Mesenchymal stem cell (in vitro differentiated cells and primary cell): ENCODE data around the gene SRRM2.

Experiments used
- DNase-seq: peaks from one replicate; pipeline ENCODE4 v3.0.0-alpha.2; 2013
- H2AFZ ChIP-seq: one replicate; pipeline ENCODE4 v1.6.1; 2013; ENCODE audit warnings: low read depth, mild to moderate bottlenecking, control low read depth, inconsistent platforms, low read length, moderate library complexity
- H2AK5ac ChIP-seq: 2 replicates; pipeline ENCODE4 v1.6.1; 2013; ENCODE audit warnings: low read length, moderate library complexity, mild to moderate bottlenecking, inconsistent platforms; ENCODE audit not compliant: severe bottlenecking
- H2BK120ac ChIP-seq: one replicate; pipeline ENCODE4 v1.6.1; 2013; ENCODE audit warnings: low read depth, mild to moderate bottlenecking, inconsistent platforms, low read length, moderate library complexity
- H2BK12ac ChIP-seq, 2 experiments: one replicate each; pipeline ENCODE4 v1.6.1; 2013; ENCODE audit warnings: inconsistent platforms in 2 of 2, low read length in 2 of 2, mild to moderate bottlenecking in 2 of 2, moderate library complexity in 2 of 2, control low read depth in 1 of 2
- H2BK15ac ChIP-seq: one replicate; pipeline ENCODE4 v1.6.1; 2013; ENCODE audit warnings: mild to moderate bottlenecking, low read depth, inconsistent platforms; ENCODE audit not compliant: poor library complexity, severe bottlenecking
- H2BK5ac ChIP-seq: 2 replicates; pipeline ENCODE4 v1.6.1; 2013; ENCODE audit warnings: low read depth, mild to moderate bottlenecking, low read length, control low read depth, inconsistent platforms; ENCODE audit not compliant: poor library complexity, severe bottlenecking
- H3K14ac ChIP-seq, 2 experiments: one replicate each; pipeline ENCODE4 v1.6.1; 2013; ENCODE audit warnings: inconsistent platforms in 2 of 2, low read length in 2 of 2, control low read depth in 1 of 2, mild to moderate bottlenecking in 1 of 2, moderate library complexity in 1 of 2
- H3K18ac ChIP-seq, 2 experiments: one replicate each; pipeline ENCODE4 v1.6.1; 2013; ENCODE audit warnings: inconsistent platforms in 2 of 2, low read length in 2 of 2, control low read depth in 1 of 2, low read depth in 1 of 2, mild to moderate bottlenecking in 1 of 2
- H3K23ac ChIP-seq, 2 experiments: one replicate each; pipeline ENCODE4 v1.6.1; 2013; ENCODE audit warnings: inconsistent platforms in 2 of 2, low read length in 2 of 2, mild to moderate bottlenecking in 2 of 2, moderate library complexity in 2 of 2, control low read depth in 1 of 2
- H3K27ac ChIP-seq: 2 replicates; pipeline ENCODE4 v1.5.1; 2013; ENCODE audit warnings: mild to moderate bottlenecking, moderate library complexity, low read length, control low read depth, inconsistent platforms; ENCODE audit not compliant: poor library complexity, severe bottlenecking
- H3K27me3 ChIP-seq, 2 experiments: 2 replicates each; pipeline versions ENCODE4 v1.6.1 to v1.7.0; 2013; ENCODE audit warnings: low read length in 2 of 2, mild to moderate bottlenecking in 2 of 2, moderate library complexity in 2 of 2, control low read depth in 1 of 2, inconsistent platforms in 1 of 2; ENCODE audit not compliant: control insufficient read depth in 1 of 2, insufficient read depth in 1 of 2
- H3K36me3 ChIP-seq, 2 experiments: 2 replicates each; pipeline versions ENCODE4 v1.6.1 to v1.7.0; 2013; ENCODE audit warnings: low read length in 2 of 2, control low read depth in 1 of 2, inconsistent platforms in 1 of 2, low read depth in 1 of 2, mild to moderate bottlenecking in 1 of 2; ENCODE audit not compliant: insufficient read depth in 2 of 2, control insufficient read depth in 1 of 2
- H3K4ac ChIP-seq, 2 experiments: one replicate each; pipeline ENCODE4 v1.6.1; 2013; ENCODE audit warnings: inconsistent platforms in 2 of 2, low read length in 2 of 2, mild to moderate bottlenecking in 2 of 2, moderate library complexity in 2 of 2, control low read depth in 1 of 2, low read depth in 1 of 2
- H3K4me1 ChIP-seq: 2 replicates; pipeline ENCODE4 v1.6.1; 2013; ENCODE audit warnings: low read depth, low read length, control low read depth; ENCODE audit not compliant: control insufficient read depth, insufficient read depth
- H3K4me2 ChIP-seq: 2 replicates; pipeline ENCODE4 v1.6.1; 2013; ENCODE audit warnings: low read length, mild to moderate bottlenecking, inconsistent platforms; ENCODE audit not compliant: poor library complexity, severe bottlenecking
- H3K4me3 ChIP-seq, 2 experiments: 2 replicates each; pipeline versions ENCODE4 v1.5.1 to v1.7.0; 2013; ENCODE audit warnings: low read length in 2 of 2, mild to moderate bottlenecking in 2 of 2, control low read depth in 1 of 2, low read depth in 1 of 2; ENCODE audit not compliant: insufficient read depth in 1 of 2
- H3K79me1 ChIP-seq: replicated peaks from 2 replicates; pipeline ENCODE4 v1.6.1; 2013; ENCODE audit warnings: mild to moderate bottlenecking, control low read depth, low read length, inconsistent platforms; ENCODE audit not compliant: poor library complexity, severe bottlenecking
- H3K9ac ChIP-seq: 2 replicates; pipeline ENCODE4 v1.7.0; 2013; ENCODE audit warnings: mild to moderate bottlenecking, low read length, moderate library complexity
- H3K9me3 ChIP-seq: 2 replicates; pipeline ENCODE4 v1.7.0; 2013; ENCODE audit warnings: mild to moderate bottlenecking, low read length; ENCODE audit not compliant: control insufficient read depth
- H4K8ac ChIP-seq: one replicate; pipeline ENCODE4 v1.6.1; 2013; ENCODE audit warnings: inconsistent platforms, mild to moderate bottlenecking, low read length, moderate library complexity
- H4K91ac ChIP-seq: one replicate; pipeline ENCODE4 v1.6.1; 2013; ENCODE audit warnings: mild to moderate bottlenecking, low read length, inconsistent platforms
- WGBS: methylation state at CpG from one replicate; pipeline ENCODE4 v1.1.7; 2013; ENCODE audit warnings: mixed read lengths; 5-methylcytosine and 5-hydroxymethylcytosine counted together

SRRM2 gene

GRCh38 chr16:2771496-2772402 is 19.3 kb downstream of the SRRM2 start:
- H2AFZ ChIP-seq, result no peak overlapping the region
- H3K18ac ChIP-seq, result no peak overlapping the region
- DNase-seq, result no peak
- peaks cover 84 to 86% of the 10 kb centered on the region in 2 experiments for H3K36me3 ChIP-seq
- no peak overlapping the region for H4K8ac ChIP-seq
- no peak overlapping the region for H2BK120ac ChIP-seq
- H4K91ac ChIP-seq, result no peak overlapping the region
- no peak overlapping the region for H3K4ac ChIP-seq
- H3K27ac ChIP-seq, result no peak overlapping the region
- H2BK5ac ChIP-seq, result no peak overlapping the region
- 91% methylated on average over 18 of the region's 18 CpGs for WGBS
- H3K14ac ChIP-seq, result no peak overlapping the region
- H3K4me2 ChIP-seq, result no peak overlapping the region
- H2BK15ac ChIP-seq, result no peak overlapping the region
- peaks cover 37% of the 10 kb centered on the region for H3K4me1 ChIP-seq
- H3K9ac ChIP-seq, result no peak overlapping the region
- no peak overlapping the region for H3K23ac ChIP-seq
- H2BK12ac ChIP-seq, result no peak overlapping the region
- no peak overlapping the region for H2AK5ac ChIP-seq
- no peaks in the 10 kb centered on the region for H3K27me3 ChIP-seq
- H3K4me3 ChIP-seq, result no peak overlapping the region
- H3K9me3 ChIP-seq, result no peaks in the 10 kb centered on the region
- peaks cover 15% of the 10 kb centered on the region for H3K79me1 ChIP-seq

- Histone ChIP-seq H2BK5ac (no peak overlapping the region), H3K9ac (peak overlapping the region; percentile 26), H3K27me3 (no peaks in the 10 kb centered on the region), H3K36me3 (peaks cover 68 to 69% of the 10 kb centered on the region in 2 experiments), H2AK5ac (no peak overlapping the region), H4K91ac (no peak overlapping the region), H3K23ac (no peak overlapping the region), H2BK120ac (no peak overlapping the region), H3K9me3 (no peaks in the 10 kb centered on the region), H3K4me1 (peaks cover 38% of the 10 kb centered on the region), H3K4ac (no peak overlapping the region), H2BK12ac (no peak overlapping the region), H4K8ac (no peak overlapping the region), H2BK15ac (no peak overlapping the region), H3K14ac (no peak overlapping the region), H3K27ac (no peak overlapping the region), H2AFZ (no peak overlapping the region), H3K18ac (no peak overlapping the region), H3K4me3 (no peak overlapping the region), H3K4me2 (no peak overlapping the region), H3K79me1 (peaks cover 13% of the 10 kb centered on the region)
- WGBS, result 85% methylated on average over 11 of the region's 12 CpGs
- DNase-seq, result no peak
These were observed 20.9 kb downstream of the SRRM2 start for GRCh38 chr16:2773188-2773968.

- Histone ChIP-seq H3K23ac (no peak overlapping the region), H2AFZ (no peak overlapping the region), H3K9me3 (no peaks in the 10 kb centered on the region), H3K36me3 (peaks cover 59 to 60% of the 10 kb centered on the region in 2 experiments), H3K14ac (no peak overlapping the region), H2BK12ac (no peak overlapping the region), H3K4me1 (peaks cover 36% of the 10 kb centered on the region), H3K4ac (no peak overlapping the region), H3K4me2 (no peak overlapping the region), H3K9ac (peak overlapping the region; percentile 88), H2BK120ac (no peak overlapping the region), H2BK5ac (no peak overlapping the region), H4K8ac (no peak overlapping the region), H3K4me3 (no peak overlapping the region), H2AK5ac (no peak overlapping the region), H3K27ac (no peak overlapping the region), H3K79me1 (peaks cover 21% of the 10 kb centered on the region), H4K91ac (no peak overlapping the region), H3K27me3 (no peaks in the 10 kb centered on the region), H2BK15ac (no peak overlapping the region), H3K18ac (no peak overlapping the region)
- 73% methylated on average over 6 of the region's 7 CpGs for WGBS
- DNase-seq, result no peak
These were observed 21.9 kb downstream of the SRRM2 start for GRCh38 chr16:2774161-2774891.
